HepG2 (cell line): ENCODE data around the gene ZNF582. TPM values are rescaled to one million over a fixed set of nuclear protein-coding genes. Genes with fewer than 3 reads are reported as not detected.

Experiments used
- JUNB ChIP-seq: sonication (generic); formaldehyde crosslinking; IDR thresholded peaks from 2 replicates; pipeline ENCODE4 v1.8.0; 2022; ENCODE audit warnings: missing genetic modification reagents, mild to moderate bottlenecking, borderline replicate concordance
- NFIC ChIP-seq: IDR thresholded peaks from 2 replicates; pipeline ENCODE4 v1.6.1; 2012; ENCODE audit warnings: mild to moderate bottlenecking, low read length, inconsistent platforms
- PTBP1 ChIP-seq: fragments of 200-400 bp; formaldehyde crosslinking; IDR thresholded peaks from 2 replicates; pipeline ENCODE4 v1.6.1; 2018; ENCODE audit warnings: low read length, low read depth; ENCODE audit not compliant: poor library complexity, severe bottlenecking
- RBM39 ChIP-seq: fragments of 200-400 bp; formaldehyde crosslinking; IDR thresholded peaks from one replicate; pipeline ENCODE4 v1.6.1; 2018; ENCODE audit warnings: antibody characterized with exemption, mild to moderate bottlenecking, low read depth, low read length; ENCODE audit not compliant: poor library complexity, severe bottlenecking
- ZNF143 ChIP-seq: sonication (generic); formaldehyde crosslinking; IDR thresholded peaks from 2 replicates; pipeline ENCODE4 v1.4.0; 2020; ENCODE audit warnings: missing genetic modification reagents
- ZNF614 ChIP-seq: IDR thresholded peaks from 2 replicates; pipeline ENCODE4 v1.6.1; 2018; ENCODE audit warnings: missing biosample characterization, missing genetic modification reagents, inconsistent platforms, borderline replicate concordance
- polyA plus RNA-seq, 8 experiments: library from polyadenylated mRNA; depleted of rRNA in 3 of 8; stranded (reverse) in 7 of 8; unstranded in 1 of 8; fragments of >200 nt; fragmentation: Illumina TruSeq in 4 of 8; extraction: Trizol in 4 of 8; gene quantifications; 2 replicates each; pipeline versions ENCODE4 v1.2.1 to v1.2.3, GENCODE V29; 2011 to 2016; ENCODE audit warnings: low read depth in 4 of 8, missing spikeins in 1 of 8, mixed read lengths in 1 of 8; ENCODE audit not compliant: insufficient read depth in 1 of 8
- total RNA-seq, 5 experiments: library from RNA; depleted of rRNA; stranded (reverse); fragments of >200 nt; fragmentation: Illumina TruSeq; extraction: Trizol; gene quantifications; 2 replicates each; pipeline ENCODE4 v1.2.3, GENCODE V29; 2016; ENCODE audit warnings: low read depth in 1 of 5
- TF ChIP-seq, protein P1 (sequence below): sonication (generic); formaldehyde crosslinking; IDR thresholded peaks from 2 replicates; pipeline ENCODE4 v1.4.0; 2020; ENCODE audit warnings: missing genetic modification reagents
- TF ChIP-seq, protein P2 (sequence below): sonication (generic); formaldehyde crosslinking; IDR thresholded peaks from 2 replicates; pipeline ENCODE4 v1.9.0; 2021; ENCODE audit warnings: missing genetic modification reagents, mild to moderate bottlenecking, borderline replicate concordance
- TF ChIP-seq, protein P3 (sequence below): sonication (generic); formaldehyde crosslinking; IDR thresholded peaks from 2 replicates; pipeline ENCODE4 v1.8.1; 2023; ENCODE audit warnings: mild to moderate bottlenecking, moderate library complexity, missing genetic modification reagents
- TF ChIP-seq, protein P4 (sequence below), 2 experiments: sonication (generic) in 1 of 2; formaldehyde crosslinking in 1 of 2; IDR thresholded peaks; 2 replicates each; pipeline versions ENCODE4 v1.6.1 to v1.9.0; 2014 to 2022; ENCODE audit warnings: antibody characterized with exemption in 1 of 2, borderline replicate concordance in 1 of 2, inconsistent platforms in 1 of 2, low read depth in 1 of 2, missing genetic modification reagents in 1 of 2
- TF ChIP-seq, protein P5 (sequence below): sonication (generic); formaldehyde crosslinking; IDR thresholded peaks from 2 replicates; pipeline ENCODE4 v1.5.0; 2020; ENCODE audit warnings: mild to moderate bottlenecking, missing genetic modification reagents

ZNF582 gene
- total and polyA plus RNA-seq, 2 of the 13 experiments (the other 11 are each of a cell fraction or from before 2014, with no cell fraction given): 0.83 to 1.6 TPM

DNA sequence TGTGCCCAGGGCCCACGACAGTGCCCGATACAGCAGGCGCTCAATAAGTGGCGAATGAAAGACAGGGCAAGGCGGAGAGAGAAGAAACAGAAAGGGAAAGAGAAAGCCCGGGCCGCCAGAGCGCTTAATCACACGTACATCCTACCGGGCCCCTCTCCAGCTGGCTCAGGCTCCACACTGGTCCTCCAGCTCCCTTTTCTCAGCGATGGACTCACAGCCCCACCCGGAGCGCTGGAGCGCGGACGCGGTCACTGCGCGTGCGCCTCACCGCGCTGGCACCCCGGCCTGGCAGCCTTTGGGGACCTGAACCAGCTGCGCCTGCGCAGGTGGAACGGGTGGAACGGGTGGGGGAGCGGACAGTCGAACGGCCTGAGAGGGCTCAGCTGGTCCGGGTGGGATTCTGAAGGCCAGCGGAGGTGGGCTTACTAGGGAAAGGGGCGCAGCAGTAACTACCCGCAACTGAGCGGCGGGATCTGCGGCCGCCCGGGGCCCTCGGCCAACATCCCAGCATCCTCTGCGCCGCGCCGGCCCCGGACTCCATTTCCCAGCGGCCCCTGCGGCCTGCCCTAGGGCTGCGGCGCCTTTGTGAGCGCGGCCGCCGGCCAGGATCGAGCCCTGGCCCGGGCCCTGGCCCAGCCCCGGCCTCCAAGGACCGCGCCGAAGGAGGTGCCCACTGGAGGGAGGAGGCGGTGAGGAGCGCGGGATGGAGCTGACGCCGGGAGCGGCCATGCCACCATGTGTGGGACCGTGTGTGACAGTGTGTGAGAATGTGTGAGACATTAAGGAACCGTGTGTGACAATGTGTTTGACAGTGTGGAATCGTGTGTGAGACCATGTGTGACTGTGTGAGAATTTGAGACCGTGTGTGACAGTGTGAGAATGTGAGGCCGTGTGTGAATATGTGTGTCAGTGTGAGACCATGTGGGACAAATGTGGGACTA lies 10.7 kb upstream of the ZNF582 start, which contains the start of gene ZNF583 (continued):
- TF ChIP-seq, protein P1, sequence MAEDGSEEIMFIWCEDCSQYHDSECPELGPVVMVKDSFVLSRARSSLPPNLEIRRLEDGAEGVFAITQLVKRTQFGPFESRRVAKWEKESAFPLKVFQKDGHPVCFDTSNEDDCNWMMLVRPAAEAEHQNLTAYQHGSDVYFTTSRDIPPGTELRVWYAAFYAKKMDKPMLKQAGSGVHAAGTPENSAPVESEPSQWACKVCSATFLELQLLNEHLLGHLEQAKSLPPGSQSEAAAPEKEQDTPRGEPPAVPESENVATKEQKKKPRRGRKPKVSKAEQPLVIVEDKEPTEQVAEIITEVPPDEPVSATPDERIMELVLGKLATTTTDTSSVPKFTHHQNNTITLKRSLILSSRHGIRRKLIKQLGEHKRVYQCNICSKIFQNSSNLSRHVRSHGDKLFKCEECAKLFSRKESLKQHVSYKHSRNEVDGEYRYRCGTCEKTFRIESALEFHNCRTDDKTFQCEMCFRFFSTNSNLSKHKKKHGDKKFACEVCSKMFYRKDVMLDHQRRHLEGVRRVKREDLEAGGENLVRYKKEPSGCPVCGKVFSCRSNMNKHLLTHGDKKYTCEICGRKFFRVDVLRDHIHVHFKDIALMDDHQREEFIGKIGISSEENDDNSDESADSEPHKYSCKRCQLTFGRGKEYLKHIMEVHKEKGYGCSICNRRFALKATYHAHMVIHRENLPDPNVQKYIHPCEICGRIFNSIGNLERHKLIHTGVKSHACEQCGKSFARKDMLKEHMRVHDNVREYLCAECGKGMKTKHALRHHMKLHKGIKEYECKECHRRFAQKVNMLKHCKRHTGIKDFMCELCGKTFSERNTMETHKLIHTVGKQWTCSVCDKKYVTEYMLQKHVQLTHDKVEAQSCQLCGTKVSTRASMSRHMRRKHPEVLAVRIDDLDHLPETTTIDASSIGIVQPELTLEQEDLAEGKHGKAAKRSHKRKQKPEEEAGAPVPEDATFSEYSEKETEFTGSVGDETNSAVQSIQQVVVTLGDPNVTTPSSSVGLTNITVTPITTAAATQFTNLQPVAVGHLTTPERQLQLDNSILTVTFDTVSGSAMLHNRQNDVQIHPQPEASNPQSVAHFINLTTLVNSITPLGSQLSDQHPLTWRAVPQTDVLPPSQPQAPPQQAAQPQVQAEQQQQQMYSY (CRISPR knock-in tag): peak; percentile 66; the same call in 1 of the 2 replicates
- TF ChIP-seq, protein P2, sequence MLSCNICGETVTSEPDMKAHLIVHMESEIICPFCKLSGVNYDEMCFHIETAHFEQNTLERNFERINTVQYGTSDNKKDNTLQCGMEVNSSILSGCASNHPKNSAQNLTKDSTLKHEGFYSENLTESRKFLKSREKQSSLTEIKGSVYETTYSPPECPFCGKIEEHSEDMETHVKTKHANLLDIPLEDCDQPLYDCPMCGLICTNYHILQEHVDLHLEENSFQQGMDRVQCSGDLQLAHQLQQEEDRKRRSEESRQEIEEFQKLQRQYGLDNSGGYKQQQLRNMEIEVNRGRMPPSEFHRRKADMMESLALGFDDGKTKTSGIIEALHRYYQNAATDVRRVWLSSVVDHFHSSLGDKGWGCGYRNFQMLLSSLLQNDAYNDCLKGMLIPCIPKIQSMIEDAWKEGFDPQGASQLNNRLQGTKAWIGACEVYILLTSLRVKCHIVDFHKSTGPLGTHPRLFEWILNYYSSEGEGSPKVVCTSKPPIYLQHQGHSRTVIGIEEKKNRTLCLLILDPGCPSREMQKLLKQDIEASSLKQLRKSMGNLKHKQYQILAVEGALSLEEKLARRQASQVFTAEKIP: no peak
- TF ChIP-seq, protein P3, sequence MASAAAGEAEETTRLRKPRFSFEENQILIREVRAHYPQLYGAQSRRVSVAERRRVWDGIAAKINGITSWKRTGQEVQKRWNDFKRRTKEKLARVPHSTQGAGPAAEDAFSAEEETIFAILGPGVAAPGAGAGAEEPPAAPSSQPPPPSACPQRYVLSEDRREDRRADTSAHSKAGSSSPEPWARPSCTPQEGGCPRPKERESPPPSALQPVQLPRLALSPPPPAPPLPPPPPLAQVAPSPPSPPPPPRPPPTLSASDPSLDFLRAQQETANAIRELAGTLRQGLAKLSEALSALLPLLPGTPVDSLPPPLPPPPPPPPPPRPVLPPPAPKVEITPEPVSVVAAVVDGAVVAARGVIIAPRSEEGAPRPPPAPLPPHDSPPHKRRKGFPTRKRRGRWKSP (CRISPR knock-in tag): peak; percentile 70; the same call in 1 of the 2 replicates
- TF ChIP-seq ZNF614 (CRISPR knock-in tag): no peak
- no peak for TF ChIP-seq PTBP1
- peak; percentile 64 for TF ChIP-seq JUNB (CRISPR knock-in tag)
- TF ChIP-seq NFIC: no peak
- TF ChIP-seq, protein P4, sequence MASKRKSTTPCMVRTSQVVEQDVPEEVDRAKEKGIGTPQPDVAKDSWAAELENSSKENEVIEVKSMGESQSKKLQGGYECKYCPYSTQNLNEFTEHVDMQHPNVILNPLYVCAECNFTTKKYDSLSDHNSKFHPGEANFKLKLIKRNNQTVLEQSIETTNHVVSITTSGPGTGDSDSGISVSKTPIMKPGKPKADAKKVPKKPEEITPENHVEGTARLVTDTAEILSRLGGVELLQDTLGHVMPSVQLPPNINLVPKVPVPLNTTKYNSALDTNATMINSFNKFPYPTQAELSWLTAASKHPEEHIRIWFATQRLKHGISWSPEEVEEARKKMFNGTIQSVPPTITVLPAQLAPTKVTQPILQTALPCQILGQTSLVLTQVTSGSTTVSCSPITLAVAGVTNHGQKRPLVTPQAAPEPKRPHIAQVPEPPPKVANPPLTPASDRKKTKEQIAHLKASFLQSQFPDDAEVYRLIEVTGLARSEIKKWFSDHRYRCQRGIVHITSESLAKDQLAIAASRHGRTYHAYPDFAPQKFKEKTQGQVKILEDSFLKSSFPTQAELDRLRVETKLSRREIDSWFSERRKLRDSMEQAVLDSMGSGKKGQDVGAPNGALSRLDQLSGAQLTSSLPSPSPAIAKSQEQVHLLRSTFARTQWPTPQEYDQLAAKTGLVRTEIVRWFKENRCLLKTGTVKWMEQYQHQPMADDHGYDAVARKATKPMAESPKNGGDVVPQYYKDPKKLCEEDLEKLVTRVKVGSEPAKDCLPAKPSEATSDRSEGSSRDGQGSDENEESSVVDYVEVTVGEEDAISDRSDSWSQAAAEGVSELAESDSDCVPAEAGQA (IDR thresholded peaks at IDR 0.05; ENCODE audit: low read depth): peak; percentile 57; the same call in 1 of the 2 replicates
- TF ChIP-seq, protein P4 (CRISPR knock-in tag; IDR thresholded peaks at IDR 0.05; ENCODE audit: borderline replicate concordance): no peak
- TF ChIP-seq RBM39: peak; percentile 91
- peak; percentile 95 for TF ChIP-seq ZNF143 (CRISPR knock-in tag)
- TF ChIP-seq, protein P5, sequence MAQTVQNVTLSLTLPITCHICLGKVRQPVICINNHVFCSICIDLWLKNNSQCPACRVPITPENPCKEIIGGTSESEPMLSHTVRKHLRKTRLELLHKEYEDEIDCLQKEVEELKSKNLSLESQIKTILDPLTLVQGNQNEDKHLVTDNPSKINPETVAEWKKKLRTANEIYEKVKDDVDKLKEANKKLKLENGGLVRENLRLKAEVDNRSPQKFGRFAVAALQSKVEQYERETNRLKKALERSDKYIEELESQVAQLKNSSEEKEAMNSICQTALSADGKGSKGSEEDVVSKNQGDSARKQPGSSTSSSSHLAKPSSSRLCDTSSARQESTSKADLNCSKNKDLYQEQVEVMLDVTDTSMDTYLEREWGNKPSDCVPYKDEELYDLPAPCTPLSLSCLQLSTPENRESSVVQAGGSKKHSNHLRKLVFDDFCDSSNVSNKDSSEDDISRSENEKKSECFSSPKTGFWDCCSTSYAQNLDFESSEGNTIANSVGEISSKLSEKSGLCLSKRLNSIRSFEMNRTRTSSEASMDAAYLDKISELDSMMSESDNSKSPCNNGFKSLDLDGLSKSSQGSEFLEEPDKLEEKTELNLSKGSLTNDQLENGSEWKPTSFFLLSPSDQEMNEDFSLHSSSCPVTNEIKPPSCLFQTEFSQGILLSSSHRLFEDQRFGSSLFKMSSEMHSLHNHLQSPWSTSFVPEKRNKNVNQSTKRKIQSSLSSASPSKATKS (CRISPR knock-in tag): no peak
